GM12873 (cell line): ENCODE results near the gene NHLRC1.

Source experiments
- CTCF ChIP-seq: IDR thresholded peaks from 2 replicates; pipeline ENCODE4 v1.5.1; 2012; ENCODE audit warnings: low read depth, mild to moderate bottlenecking, moderate library complexity, low read length, control low read depth; ENCODE audit not compliant: insufficient read depth; ENCODE audit errors: missing control alignments

Gene NHLRC1

GRCh38 chr6:18147616-18148015 lies 25.1 kb upstream of the NHLRC1 start:
- TF ChIP-seq CTCF = no peak

GRCh38 chr6:18147160-18147559 lies 24.7 kb upstream of the NHLRC1 start:
- no peak for TF ChIP-seq CTCF

- no peak for TF ChIP-seq CTCF
These were observed 20.0 kb upstream of the NHLRC1 start for GRCh38 chr6:18142591-18142861.

GRCh38 chr6:18141805-18142590 lies 19.5 kb upstream of the NHLRC1 start:
- TF ChIP-seq CTCF = no peak

- no peak for TF ChIP-seq CTCF
These were observed 17.6 kb upstream of the NHLRC1 start for GRCh38 chr6:18139935-18140621.

- TF ChIP-seq CTCF = no peak
These were observed 16.4 kb upstream of the NHLRC1 start for GRCh38 chr6:18138906-18139305.

GRCh38 chr6:18136260-18136659 lies 13.8 kb upstream of the NHLRC1 start:
- TF ChIP-seq CTCF = no peak
